Stimulated activated CD4-positive, alpha-beta T cell treated with anti-CD3 and anti-CD28 coated beads, Interleukin-12 subunit alpha, Interleukin-12 subunit beta, amount 100 ng/mL, for 48 hours (primary cell): ENCODE results near the gene AFF2.

Source experiments
- DNase-seq, 3 donors: peaks; one replicate each; pipeline ENCODE4 v3.0.0-alpha.2; 2020; ENCODE audit warnings: low read depth in 2 of 3, low spot score in 1 of 3

The AFF2 gene

DNA sequence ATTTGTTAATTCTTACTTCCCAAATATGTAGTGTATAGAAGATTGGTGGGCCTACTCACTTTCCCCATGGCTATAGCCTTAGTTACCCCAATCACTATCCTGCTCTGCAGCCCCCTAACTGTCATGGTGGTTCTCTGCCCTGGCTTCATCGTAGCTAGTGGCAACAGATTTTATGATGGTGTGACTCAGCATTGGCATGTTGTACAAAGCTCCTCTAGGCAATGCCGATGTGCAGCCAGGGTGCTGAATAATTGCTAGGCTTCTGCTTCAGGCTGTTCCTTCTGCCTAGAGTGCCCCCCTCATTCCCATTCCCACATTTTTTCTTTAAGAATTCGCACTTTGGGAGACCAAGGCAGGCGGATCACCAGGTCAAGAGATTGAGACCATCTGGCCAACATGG is 35.2 kb downstream of the AFF2 start:
- DNase-seq = no peak

DNA sequence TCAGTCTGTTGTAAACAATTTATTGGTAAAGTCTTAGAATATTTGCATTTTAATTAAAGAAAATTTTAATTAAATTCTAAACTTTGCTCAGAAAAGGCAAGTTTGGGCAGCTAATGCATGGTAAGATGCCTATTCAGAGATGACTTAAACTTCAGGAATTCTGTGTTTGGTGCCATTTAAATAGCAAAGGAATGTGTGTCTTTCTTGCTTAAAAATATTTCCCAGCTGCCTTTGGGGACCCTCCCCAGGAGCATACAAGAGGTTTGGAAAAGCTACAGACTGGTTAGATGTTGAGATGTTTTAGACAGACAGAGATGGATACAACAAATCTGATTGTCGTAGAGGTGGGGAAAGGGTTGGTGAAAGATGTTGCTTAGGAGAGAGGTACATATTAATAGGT is 36.5 kb downstream of the AFF2 start:
- no peak for DNase-seq

GRCh38 chrX:148537556-148538182 is 37.3 kb downstream of the AFF2 start:
- no peak for DNase-seq

DNA sequence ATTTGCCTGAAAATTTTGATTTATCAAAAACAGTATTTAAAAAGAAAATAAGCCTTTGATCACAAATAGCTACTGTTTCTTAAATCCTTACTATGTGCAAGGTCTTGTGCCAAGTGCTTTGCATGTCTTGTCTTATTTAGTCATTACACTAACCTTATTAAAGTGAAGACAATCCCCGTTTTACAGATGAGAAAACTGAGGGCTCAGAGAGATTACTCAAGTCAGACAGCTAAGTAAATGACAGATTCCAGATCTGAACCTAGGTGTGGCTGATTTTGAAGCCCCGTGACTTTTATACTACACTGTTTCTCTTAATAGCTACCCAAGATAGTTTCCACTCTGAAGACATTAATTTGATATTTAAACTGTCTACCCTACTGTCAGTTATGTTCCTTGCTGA is 38.2 kb downstream of the AFF2 start:
- DNase-seq = no peak

DNA sequence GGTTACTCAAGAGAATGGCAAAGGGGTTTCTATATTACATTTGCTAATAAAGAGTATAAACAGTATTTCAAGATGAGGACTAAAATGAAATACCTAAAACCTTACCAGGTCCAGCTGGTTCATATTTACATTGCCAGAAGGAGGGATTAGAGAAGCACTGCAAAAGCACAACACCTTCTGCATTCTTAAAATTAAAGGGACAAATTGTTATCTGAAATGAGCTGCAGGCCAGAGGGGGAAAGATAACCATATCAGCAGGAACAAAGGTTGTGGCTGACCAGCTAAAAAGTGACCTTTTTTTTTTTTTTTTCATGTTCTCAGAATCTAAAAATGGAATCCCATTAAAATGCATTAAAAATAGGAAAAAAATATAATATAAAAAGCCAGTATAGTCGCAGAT is 39.7 kb downstream of the AFF2 start:
- no peak for DNase-seq

GRCh38 chrX:148540671-148541583 is 40.5 kb downstream of the AFF2 start:
- no peak for DNase-seq

DNA sequence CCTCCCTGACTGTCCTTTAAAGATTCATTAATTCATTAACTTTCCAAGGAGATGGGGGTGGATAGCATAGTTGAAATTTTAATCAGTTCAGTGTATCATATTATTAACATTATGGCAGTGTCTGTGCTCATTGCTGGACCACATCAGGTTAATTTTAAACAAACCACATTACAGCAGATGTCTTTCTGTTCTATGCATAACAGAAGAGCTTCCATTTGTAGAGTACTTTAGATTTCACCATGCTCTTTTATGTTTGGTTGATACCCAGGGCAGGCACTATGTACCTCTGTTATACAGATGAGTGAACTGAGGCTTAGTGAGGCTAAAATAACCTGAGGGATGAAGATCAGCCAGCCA is 41.1 kb downstream of the AFF2 start:
- no peak for DNase-seq

DNA sequence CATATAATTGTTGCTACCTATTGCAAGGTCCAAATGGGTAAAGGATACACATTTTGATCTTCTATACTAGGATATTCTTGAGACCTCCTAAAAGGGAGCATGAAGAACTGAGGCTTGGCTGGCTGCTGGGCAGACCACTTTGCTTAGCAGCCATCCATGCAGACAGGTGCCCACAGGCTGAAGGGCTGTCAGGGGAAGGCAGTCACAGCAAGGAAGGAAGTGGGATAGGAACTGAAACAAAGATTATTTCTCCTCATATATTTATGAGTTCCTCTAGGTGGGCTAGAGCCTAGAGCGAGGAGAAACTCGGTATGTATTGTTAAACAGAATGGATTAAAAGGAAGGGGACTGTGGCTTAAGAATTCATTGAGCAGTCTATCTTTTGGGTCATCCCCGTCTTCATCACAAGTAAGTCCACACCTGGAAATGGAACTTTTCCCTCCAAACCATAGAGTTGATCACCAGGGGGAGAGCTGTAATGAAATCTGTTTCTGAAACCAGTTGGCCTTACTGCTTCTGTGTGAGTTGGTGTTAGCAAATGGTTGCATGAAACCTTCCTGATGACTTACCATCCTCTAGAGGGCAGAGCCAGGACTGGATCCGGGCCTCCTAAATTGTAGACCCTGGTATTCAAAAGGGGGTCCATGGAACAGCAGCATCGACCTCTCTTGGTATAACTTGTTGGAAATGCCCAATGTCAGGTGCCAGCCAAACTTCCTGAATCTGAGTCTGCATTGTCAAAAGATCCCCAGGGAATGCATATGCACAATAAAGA is 42.3 kb downstream of the AFF2 start:
- no peak for DNase-seq

DNA sequence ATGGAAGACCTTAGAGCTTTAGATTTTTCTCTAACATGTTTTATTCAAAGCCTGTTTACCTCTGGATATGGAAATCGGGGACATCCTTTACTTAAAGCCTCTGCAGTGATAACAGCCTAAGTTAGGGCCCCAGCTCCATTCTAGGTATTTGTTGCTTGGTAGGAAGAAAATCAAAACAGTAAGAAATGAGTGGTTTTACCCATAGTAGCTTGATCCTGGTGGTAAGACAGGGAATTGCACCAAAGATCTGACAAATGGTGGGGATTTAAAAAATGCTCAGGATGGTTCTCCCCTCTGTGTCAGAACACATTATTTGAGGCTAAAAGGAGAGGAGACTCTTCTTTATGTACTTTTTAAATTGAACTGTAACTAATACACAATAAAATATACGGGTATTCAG is 52.4 kb downstream of the AFF2 start:
- DNase-seq = peak in 1 of 3 donors; percentile 6

DNA sequence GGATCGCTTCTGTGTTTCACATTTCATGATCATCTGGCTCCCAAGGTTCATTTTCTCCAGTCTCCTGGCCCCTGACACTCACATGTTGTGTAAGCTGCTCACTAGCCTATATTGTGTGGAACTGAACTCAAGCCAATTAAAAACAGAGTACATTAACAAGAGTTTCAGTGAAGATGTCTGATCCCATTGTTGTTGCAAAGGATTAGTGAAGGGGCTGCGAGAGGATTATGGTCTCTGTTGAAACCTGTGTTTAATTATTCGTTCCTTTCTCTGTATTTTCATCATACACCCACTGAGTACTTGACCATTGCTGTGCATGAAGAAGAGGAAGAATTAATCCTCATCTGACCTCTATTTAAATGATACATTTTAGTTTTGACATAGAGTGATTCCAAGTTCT is 54.7 kb downstream of the AFF2 start:
- no peak for DNase-seq

DNA sequence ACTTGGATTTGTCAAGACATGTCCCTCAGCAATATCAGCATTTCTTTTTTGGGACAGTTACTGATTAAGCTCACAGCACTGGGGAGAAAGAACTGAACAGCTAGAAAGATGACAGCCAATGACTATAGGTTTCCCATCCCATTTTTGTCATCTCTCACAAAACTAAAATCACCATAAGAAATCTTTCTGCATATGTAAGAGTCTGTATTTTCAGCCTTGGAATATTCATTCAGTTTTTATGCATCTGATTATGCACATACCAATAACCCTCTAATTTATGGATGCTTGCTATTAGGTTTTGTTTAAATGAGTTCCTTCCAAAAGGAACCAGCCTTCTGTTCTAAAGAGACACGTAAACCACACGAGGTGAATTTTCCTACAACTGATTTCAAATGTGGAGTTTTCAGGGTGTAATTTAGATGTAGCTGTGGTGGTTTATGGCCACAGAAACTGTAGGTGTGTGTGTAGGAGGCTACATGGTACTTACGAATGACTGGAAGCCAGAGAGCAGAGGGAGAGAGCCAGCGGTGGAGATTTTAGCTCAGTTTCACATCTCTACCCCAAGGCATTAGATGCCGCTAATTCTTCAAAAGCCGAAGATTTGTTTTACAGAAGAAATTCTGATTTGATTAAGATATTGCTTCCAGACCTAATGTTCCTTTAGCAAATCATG is 55.3 kb downstream of the AFF2 start:
- no peak for DNase-seq

- no peak for DNase-seq
These were observed 56.1 kb downstream of the AFF2 start for GRCh38 chrX:148556498-148556897.

GRCh38 chrX:148562846-148563245 is 62.4 kb downstream of the AFF2 start:
- DNase-seq = no peak

- DNase-seq = no peak
These were observed 66.8 kb downstream of the AFF2 start for GRCh38 chrX:148567229-148567628.

GRCh38 chrX:148567779-148568178 is 67.4 kb downstream of the AFF2 start:
- DNase-seq = no peak

GRCh38 chrX:148568763-148569162 is 68.3 kb downstream of the AFF2 start:
- DNase-seq = no peak

DNA sequence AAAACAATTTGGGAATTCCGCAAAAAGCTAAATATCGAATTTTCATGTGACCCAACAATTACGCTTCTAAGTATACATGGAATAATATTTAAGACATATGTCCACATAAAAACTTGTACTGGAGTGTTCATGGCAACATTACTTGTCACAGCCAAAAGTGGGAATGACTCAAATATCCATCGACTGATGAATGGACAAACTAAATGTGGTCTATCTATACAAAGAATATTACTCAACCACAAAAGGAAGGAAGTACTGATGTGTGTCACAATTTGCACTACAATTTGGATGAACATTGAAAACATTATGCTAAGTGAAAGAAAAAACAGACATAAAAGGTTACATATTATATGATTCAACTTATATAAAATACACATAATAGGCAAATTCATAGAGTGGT is 71.9 kb downstream of the AFF2 start:
- no peak for DNase-seq

DNA sequence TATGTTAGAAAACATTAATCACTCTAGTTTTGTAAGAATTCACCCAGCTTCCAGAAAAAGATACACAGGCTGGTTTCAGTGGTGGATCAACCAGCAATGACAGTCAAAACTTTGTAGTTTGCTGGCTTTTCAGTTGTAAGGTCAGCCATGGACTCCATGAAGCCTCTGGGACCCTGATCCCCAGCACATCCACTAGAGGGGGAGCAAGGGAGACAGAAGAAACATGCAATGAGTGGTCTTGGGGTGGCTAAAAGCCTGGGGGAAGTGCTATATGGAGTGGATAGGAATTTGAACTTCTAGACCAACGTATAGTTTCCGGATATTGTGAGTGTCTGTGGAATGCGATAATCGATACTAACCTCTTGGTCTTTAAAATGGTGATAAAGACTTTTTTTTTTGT is 72.7 kb downstream of the AFF2 start:
- DNase-seq = no peak

GRCh38 chrX:148574237-148574973 is 74.0 kb downstream of the AFF2 start:
- no peak for DNase-seq

DNA sequence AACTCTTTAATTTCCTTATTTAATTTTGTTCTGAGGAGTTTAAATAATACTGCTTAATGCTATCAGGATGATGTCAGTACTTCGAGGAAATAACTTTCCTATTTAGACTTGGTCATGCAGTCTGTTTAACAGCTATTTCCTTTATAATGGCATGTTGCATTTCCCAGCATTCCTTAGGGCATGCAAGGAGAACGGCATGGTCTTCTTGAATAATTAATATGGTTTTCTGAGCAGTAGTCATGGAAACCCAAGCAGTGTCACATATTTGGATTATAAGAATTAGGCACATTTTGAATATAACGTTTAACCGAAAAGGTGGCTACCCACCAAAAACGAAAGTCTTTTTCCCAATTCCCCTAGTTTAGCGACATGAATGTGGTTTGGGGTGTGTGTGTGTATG is 76.0 kb downstream of the AFF2 start:
- no peak for DNase-seq

DNA sequence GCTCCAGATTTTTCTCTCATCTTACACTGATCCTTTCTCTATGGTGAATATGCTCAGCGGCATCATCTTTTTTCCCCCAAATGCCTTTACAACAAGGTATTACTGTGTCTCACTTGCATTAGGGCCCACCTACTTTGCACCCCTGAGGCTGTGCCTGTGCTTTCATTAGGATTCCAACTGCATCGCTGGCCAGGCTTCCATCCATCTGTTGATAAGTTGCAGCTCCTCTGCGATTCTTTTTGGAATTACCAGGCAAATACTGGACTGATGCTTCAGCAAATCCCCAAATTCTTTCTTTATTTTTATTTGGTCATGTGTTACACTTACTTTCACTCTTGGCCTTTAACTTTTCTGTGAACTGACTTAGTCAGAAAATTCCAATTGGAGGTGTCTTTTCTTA is 77.3 kb downstream of the AFF2 start:
- no peak for DNase-seq
